RWPE2 (cell line): ENCODE results near the gene CPEB2.
A peak's percentile ranks its signal among the peaks of the same experiment; 100 is the strongest.

Source experiments
- ATAC-seq: fragments of 200-7000 bp; cut with Tn5 transposase; 3 replicates; pipeline ENCODE4 v1.9.1; 2021; ENCODE audit warnings: low read depth
- DNase-seq: peaks from one replicate; pipeline ENCODE4 v3.0.0-alpha.2; 2020; ENCODE audit warnings: low spot score
- H3K27ac ChIP-seq: fragments of 450-650 bp; 2 replicates; pipeline ENCODE4 v1.5.1; 2017; ENCODE audit warnings: mild to moderate bottlenecking; ENCODE audit not compliant: poor library complexity, severe bottlenecking
- H3K27me3 ChIP-seq: fragments of 250-450 bp; sonication (Bioruptor Pico); 2 replicates; pipeline ENCODE4 v1.5.1; 2021; ENCODE audit warnings: mild to moderate bottlenecking, moderate library complexity; ENCODE audit not compliant: insufficient read depth, poor library complexity, severe bottlenecking
- H3K36me3 ChIP-seq: fragments of 250-450 bp; sonication (Bioruptor Pico); 2 replicates; pipeline ENCODE4 v1.5.1; 2020; ENCODE audit warnings: low read depth, mild to moderate bottlenecking, moderate library complexity
- H3K4me1 ChIP-seq: fragments of 250-450 bp; sonication (Bioruptor Pico); 2 replicates; pipeline ENCODE4 v1.5.1; 2021; ENCODE audit warnings: mild to moderate bottlenecking, moderate library complexity; ENCODE audit not compliant: insufficient read depth, poor library complexity, severe bottlenecking
- H3K4me3 ChIP-seq: fragments of 250-450 bp; sonication (Bioruptor Pico); 2 replicates; pipeline ENCODE4 v1.5.1; 2021; ENCODE audit warnings: mild to moderate bottlenecking, moderate library complexity; ENCODE audit not compliant: severe bottlenecking
- H3K9me3 ChIP-seq: fragments of 250-450 bp; sonication (Bioruptor Pico); 2 replicates; pipeline ENCODE4 v1.5.1; 2021; ENCODE audit warnings: mild to moderate bottlenecking, moderate library complexity; ENCODE audit not compliant: severe bottlenecking
- TF ChIP-seq, protein P1 (sequence below): fragments of 450-650 bp; IDR thresholded peaks from one replicate; pipeline ENCODE4 v1.5.1; 2017; ENCODE audit warnings: mild to moderate bottlenecking, moderate library complexity; ENCODE audit not compliant: poor library complexity, severe bottlenecking

CPEB2 gene

DNA sequence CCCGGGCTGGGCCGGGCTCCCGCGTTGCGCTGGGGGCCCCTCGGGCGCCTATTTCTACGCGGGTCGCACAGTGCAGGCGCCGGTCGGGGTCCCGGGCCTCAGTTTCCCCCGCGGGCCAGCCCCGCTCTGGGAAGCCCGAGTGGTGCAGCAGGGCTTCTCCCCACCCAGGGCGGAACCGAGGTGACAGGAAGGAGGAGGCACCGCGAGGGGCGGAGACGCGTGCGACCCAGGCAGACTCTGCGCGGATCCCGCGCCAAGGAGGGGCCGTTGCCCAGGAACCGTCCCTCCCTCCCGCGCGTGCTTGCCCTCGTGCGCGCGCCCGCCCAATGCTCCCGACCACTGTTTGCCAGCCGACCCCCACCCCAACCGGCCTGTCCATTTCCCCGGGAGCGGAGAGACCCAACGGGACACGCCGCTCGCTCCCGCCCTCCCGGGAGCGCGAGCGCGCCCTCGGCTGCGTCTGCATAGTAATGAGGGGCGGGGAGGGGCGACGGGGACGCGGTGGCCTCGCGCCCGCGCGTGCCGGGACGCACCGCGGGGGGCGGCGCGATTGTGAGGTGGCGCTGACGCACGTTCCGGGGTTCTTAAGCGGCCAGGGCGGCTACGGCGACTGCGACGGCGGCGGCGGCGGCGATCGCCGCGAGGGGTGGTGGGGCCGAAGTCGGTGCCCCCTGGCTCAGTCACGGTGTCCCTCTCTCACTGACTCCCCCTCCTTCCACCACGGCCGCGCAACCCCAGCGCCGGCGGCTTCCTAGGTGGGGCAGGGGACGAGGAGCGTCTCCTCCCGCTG is at the start of gene CPEB2:
Gene CPEB2, plus strand, starts transcription at position 613 of the 790 bp plus-strand sequence. CDS start 193 bp downstream, outside the sequence.
- Histone ChIP-seq H3K36me3 (peaks cover 5% of the 10 kb centered on the region), H3K4me1 (peaks cover 15% of the 10 kb centered on the region), H3K9me3 (no peaks in the 10 kb centered on the region), H3K27me3 (no peaks in the 10 kb centered on the region), H3K27ac (peak within 1 kb of the TSS; percentile 89), H3K4me3 (peak within 1 kb of the TSS; percentile 60)
- DNase-seq (peak; percentile 94), ATAC-seq (peak; percentile 50)
- TF ChIP-seq, protein P1, sequence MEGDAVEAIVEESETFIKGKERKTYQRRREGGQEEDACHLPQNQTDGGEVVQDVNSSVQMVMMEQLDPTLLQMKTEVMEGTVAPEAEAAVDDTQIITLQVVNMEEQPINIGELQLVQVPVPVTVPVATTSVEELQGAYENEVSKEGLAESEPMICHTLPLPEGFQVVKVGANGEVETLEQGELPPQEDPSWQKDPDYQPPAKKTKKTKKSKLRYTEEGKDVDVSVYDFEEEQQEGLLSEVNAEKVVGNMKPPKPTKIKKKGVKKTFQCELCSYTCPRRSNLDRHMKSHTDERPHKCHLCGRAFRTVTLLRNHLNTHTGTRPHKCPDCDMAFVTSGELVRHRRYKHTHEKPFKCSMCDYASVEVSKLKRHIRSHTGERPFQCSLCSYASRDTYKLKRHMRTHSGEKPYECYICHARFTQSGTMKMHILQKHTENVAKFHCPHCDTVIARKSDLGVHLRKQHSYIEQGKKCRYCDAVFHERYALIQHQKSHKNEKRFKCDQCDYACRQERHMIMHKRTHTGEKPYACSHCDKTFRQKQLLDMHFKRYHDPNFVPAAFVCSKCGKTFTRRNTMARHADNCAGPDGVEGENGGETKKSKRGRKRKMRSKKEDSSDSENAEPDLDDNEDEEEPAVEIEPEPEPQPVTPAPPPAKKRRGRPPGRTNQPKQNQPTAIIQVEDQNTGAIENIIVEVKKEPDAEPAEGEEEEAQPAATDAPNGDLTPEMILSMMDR: no peak

DNA sequence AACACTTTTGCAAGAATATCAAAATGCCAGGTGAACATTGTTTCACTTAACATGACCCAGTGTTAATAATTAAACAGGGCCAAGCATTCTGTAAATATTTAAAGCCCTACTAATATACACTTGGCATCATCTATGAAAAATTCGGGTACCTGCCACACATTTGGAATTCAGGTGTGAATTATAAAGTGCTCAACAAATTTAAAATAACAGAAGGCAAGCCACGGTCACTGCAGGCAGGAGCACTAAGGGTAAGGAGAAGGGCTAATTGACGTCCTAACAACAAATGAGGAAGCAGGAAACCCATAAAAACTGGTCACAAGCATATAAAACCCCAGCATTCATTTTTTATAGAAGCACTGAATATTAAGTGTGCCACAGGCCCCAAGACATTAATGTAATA is 43.8 kb upstream of the CPEB2 start:
- TF ChIP-seq, protein P1: no peak
- no peak for DNase-seq
- no peak for ATAC-seq
- Histone ChIP-seq H3K4me1 (no peaks in the 10 kb centered on the region), H3K36me3 (no peaks in the 10 kb centered on the region), H3K27me3 (no peaks in the 10 kb centered on the region), H3K27ac (no peak overlapping the region), H3K4me3 (no peak overlapping the region), H3K9me3 (no peaks in the 10 kb centered on the region)

DNA sequence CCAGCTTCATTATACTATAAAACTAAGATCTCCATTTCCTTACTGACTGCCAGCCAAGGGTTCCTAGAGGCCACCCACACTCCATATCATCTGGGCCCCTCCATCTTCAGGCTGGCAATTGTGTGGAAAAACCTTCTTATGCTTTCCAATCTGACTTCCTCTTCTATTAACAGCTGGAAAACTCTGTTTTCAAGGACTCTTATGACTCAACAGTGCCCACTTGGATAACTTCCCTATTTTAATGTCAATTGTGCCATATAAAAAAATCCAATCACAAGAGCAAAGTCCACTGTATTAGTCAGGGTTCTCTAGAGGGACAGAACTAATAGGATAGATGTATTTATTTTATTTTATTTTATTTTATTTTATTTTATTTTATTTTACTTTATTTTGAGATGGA is 41.0 kb upstream of the CPEB2 start:
- H3K4me1 ChIP-seq: no peaks in the 10 kb centered on the region
- DNase-seq: no peak
- no peak overlapping the region for H3K27ac ChIP-seq

DNA sequence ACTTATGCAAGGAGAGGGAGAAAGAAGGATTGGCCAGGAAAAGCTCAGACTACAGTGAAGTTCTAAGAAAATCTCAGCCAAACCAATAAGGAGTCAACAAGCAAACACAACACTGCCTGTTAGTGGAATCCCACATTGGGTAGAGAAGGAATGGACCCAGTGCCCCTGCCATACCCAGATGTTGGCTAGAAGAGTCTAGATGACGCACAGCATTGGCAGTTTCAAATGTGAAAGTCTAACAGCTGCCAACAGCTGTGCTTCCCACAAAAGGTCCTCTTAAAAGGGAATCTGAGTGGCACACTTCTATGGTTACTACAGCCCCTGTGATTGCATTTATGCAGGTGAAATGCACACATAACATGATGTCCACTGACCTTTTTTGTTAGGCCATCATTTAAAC is 37.2 kb upstream of the CPEB2 start:
- Histone ChIP-seq H3K4me3 (no peak overlapping the region), H3K27ac (no peak overlapping the region), H3K9me3 (no peaks in the 10 kb centered on the region), H3K36me3 (no peaks in the 10 kb centered on the region), H3K4me1 (no peaks in the 10 kb centered on the region), H3K27me3 (no peaks in the 10 kb centered on the region)
- TF ChIP-seq, protein P1: no peak
- DNase-seq (no peak), ATAC-seq (no peak)

More for the DNA sequence above, 41.0 kb upstream of the CPEB2 start:
- H3K9me3 ChIP-seq: no peaks in the 10 kb centered on the region
- no peak overlapping the region for H3K4me3 ChIP-seq
- TF ChIP-seq, protein P1: no peak
- H3K36me3 ChIP-seq: no peaks in the 10 kb centered on the region
- no peaks in the 10 kb centered on the region for H3K27me3 ChIP-seq
- ATAC-seq: no peak

DNA sequence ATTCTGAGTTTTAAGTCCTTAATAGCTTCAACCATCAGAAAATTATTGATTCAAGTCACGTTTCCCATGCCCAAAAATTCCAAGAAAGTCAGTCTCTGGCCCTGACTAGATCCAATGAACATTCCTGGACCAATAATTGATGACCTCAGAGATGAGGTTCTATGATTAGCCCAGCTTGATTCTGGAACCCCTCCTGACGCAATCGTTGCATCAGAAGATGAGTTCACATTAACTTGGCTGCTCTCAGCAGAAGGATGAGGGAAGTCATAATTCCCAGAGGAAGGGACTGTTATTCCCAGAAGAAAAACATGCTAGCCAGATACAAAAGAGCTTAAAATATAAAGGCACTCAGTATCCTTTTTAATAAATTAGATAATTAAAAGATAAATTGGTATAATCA is 34.3 kb upstream of the CPEB2 start:
- H3K4me1 ChIP-seq: no peaks in the 10 kb centered on the region
- DNase-seq (no peak), ATAC-seq (no peak)
- TF ChIP-seq, protein P1: no peak
- H3K4me3 ChIP-seq: no peak overlapping the region
- H3K27me3 ChIP-seq: no peaks in the 10 kb centered on the region
- no peaks in the 10 kb centered on the region for H3K36me3 ChIP-seq
- no peaks in the 10 kb centered on the region for H3K9me3 ChIP-seq
- H3K27ac ChIP-seq: no peak overlapping the region
